Omental fat pad (tissue), 4 donors: ENCODE measurements around the gene SPATA31C2. TPM values are rescaled to one million over a fixed set of nuclear protein-coding genes. Genes with fewer than 3 reads are reported as not detected.
"Not testable (repeated sequence)": the region's sequence is repeated elsewhere in the genome, so short reads cannot be mapped to it uniquely, and the experiment has no call there.

ENCODE experiments used
- ATAC-seq: fragments of 150-250 bp; one replicate; pipeline ENCODE4 v1.9.1; 2016; ENCODE audit warnings: mild to moderate bottlenecking, moderate library complexity; ENCODE audit not compliant: low FRiP score
- DNase-seq: peaks from one replicate; pipeline ENCODE4 v3.0.0-alpha.2; 2019; ENCODE audit warnings: low spot score
- CTCF ChIP-seq, 3 donors: fragments of 450-650 bp; IDR thresholded peaks; one replicate each; pipeline ENCODE4 v1.5.1; 2016 to 2017; ENCODE audit warnings: antibody characterized with exemption in 3 of 3, mild to moderate bottlenecking in 3 of 3, moderate library complexity in 2 of 3
- total RNA-seq, 4 donors: library from RNA; depleted of rRNA; stranded (reverse); fragments of >200 nt; gene quantifications; one replicate each; pipeline ENCODE4 v1.1.0, GENCODE V29; 2016

The SPATA31C2 gene
- total RNA-seq: not detected

GRCh38 chr9:88138375-88138774, at the start of gene SPATA31C2:
TSS of gene SPATA31C2 (minus strand) at chr9:88138475. CDS start at chr9:88138446, 29 bp downstream.
- not testable (repeated sequence) for ATAC-seq, DNase-seq

- no peak for TF ChIP-seq CTCF (IDR thresholded peaks at IDR 0.05)
- DNase-seq (no peak), ATAC-seq (no peak)
These were observed 49.4 kb upstream of the SPATA31C2 start for GRCh38 chr9:88187631-88188030.

GRCh38 chr9:88186495-88187110, 48.3 kb upstream of the SPATA31C2 start:
- ATAC-seq: no peak
- no peak for DNase-seq
- no peak for TF ChIP-seq CTCF (IDR thresholded peaks at IDR 0.05)

- no peak for DNase-seq
- no peak for ATAC-seq
- TF ChIP-seq CTCF (IDR thresholded peaks at IDR 0.05): no peak
These were observed 46.7 kb upstream of the SPATA31C2 start for GRCh38 chr9:88184976-88185375.

GRCh38 chr9:88183798-88184495, 45.7 kb upstream of the SPATA31C2 start:
- DNase-seq: no peak
- ATAC-seq: no peak
- no peak for TF ChIP-seq CTCF (IDR thresholded peaks at IDR 0.05)

- ATAC-seq: no peak
- no peak for DNase-seq
- TF ChIP-seq CTCF (IDR thresholded peaks at IDR 0.05): no peak
These were observed 44.2 kb upstream of the SPATA31C2 start for GRCh38 chr9:88182501-88182900.

- ATAC-seq: no peak
- TF ChIP-seq CTCF (IDR thresholded peaks at IDR 0.05): no peak
- DNase-seq: no peak
These were observed 41.9 kb upstream of the SPATA31C2 start for GRCh38 chr9:88180081-88180765.
